Activated T-cell treated with anti-CD3 and anti-CD28 coated beads, Interleukin-2, amount 50 U/mL, for 72 hours (primary cell): ENCODE data around the gene C18orf63. TPM values are rescaled to one million over a fixed set of nuclear protein-coding genes. Genes with fewer than 3 reads are reported as not detected.

Source experiments
- ATAC-seq, 2 donors: fragments of 150-1000 bp; cut with Tn5 transposase; replicated peaks in 1 of 2; 2 replicates each; pipeline ENCODE4 v1.10.0; 2021; ENCODE audit warnings: moderate library complexity in 2 of 2, mild to moderate bottlenecking in 1 of 2
- DNase-seq, 2 donors: peaks; one replicate each; pipeline ENCODE4 v3.0.0; 2021 to 2022; ENCODE audit warnings: mixed read lengths in 1 of 2
- H3K27ac Mint-ChIP-seq: one replicate; pipeline ENCODE4 v1.8.0; 2022; ENCODE audit warnings: mild to moderate bottlenecking, moderate library complexity, mixed read lengths
- H3K27me3 Mint-ChIP-seq: one replicate; pipeline ENCODE4 v1.8.0; 2022; ENCODE audit warnings: low read depth, mixed read lengths
- H3K36me3 Mint-ChIP-seq, 2 donors: one replicate each; pipeline ENCODE4 v1.8.0; 2022; ENCODE audit warnings: mixed read lengths in 2 of 2, mild to moderate bottlenecking in 1 of 2; ENCODE audit not compliant: insufficient read depth in 2 of 2
- H3K4me1 Mint-ChIP-seq: one replicate; pipeline ENCODE4 v1.8.0; 2022; ENCODE audit warnings: low read depth, mixed read lengths
- H3K4me3 Mint-ChIP-seq, 2 donors: one replicate each; pipeline ENCODE4 v1.8.0; 2022; ENCODE audit warnings: mild to moderate bottlenecking in 2 of 2, mixed read lengths in 2 of 2, moderate library complexity in 2 of 2
- H3K9me3 Mint-ChIP-seq, 2 donors: one replicate each; pipeline ENCODE4 v1.8.0; 2022; ENCODE audit warnings: mixed read lengths in 2 of 2
- total RNA-seq, 2 donors: library from RNA; stranded (reverse); gene quantifications; one replicate each; pipeline ENCODE4 v1.2.3, GENCODE V29; 2022

The C18orf63 gene
- total RNA-seq, 2 donors from 2014 or later, result not detected

- no peaks in the 10 kb centered on the region for H3K27me3 Mint-ChIP-seq
- H3K9me3 Mint-ChIP-seq, result peaks cover 0 to 3% of the 10 kb centered on the region in 2 donors
- peaks cover 2 to 4% of the 10 kb centered on the region in 2 donors for H3K36me3 Mint-ChIP-seq
- H3K4me1 Mint-ChIP-seq, result peaks cover 48% of the 10 kb centered on the region
- DNase-seq, result peak; percentile 6
- peak; percentile 55 to 66 for ATAC-seq
- peak overlapping the region; percentile 57 to 65 for H3K4me3 Mint-ChIP-seq
- H3K27ac Mint-ChIP-seq, result peak overlapping the region; percentile 84
Observed at GRCh38 chr18:74378179-74378682, 62.6 kb downstream of the C18orf63 start.

- H3K27ac Mint-ChIP-seq, result no peak overlapping the region
- ATAC-seq (no peak), DNase-seq (no peak)
- H3K4me1 Mint-ChIP-seq, result peaks cover 29% of the 10 kb centered on the region
- peaks cover 0 to 3% of the 10 kb centered on the region in 2 donors for H3K9me3 Mint-ChIP-seq
- H3K4me3 Mint-ChIP-seq, result no peak overlapping the region
- H3K27me3 Mint-ChIP-seq, result no peaks in the 10 kb centered on the region
- peaks cover 2 to 4% of the 10 kb centered on the region in 2 donors for H3K36me3 Mint-ChIP-seq
Observed at GRCh38 chr18:74380916-74381315, 65.3 kb downstream of the C18orf63 start.

DNA sequence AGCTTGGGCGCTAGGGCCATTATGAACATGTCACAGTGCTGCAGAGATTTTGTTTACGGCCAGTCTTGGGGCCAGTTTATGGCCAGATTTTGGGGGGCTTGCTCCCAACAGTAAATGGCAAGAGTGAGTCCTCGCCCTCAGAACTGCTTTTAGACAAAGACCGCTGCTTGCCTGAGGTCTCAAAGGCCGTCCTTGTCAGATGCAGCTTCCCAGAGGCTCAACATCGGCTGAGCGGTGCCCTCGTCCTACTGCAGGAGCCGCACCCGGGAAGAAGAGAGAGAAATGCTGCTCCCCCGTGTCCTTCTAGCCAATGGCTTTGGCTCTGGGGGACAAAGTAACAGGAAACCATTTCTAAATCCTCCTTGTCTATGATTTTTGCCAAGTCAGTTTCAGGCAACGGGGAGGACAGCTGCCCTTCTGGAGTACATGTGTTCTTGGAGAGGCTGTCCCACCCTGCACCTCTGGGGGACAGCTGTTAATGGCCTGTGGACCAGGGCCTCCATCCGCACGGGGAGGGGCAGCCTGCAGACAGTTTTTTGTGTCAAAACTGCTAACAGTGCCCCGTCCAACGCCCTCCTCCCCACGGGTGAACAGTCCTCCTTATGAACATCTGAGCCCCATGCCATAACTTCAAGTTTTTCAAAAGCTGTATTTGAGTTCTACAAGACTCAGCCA, 66.1 kb downstream of the C18orf63 start:
- no peak for DNase-seq
- H3K4me1 Mint-ChIP-seq, result peaks cover 20% of the 10 kb centered on the region
- no peak overlapping the region for H3K27ac Mint-ChIP-seq
- no peak for ATAC-seq
- peaks cover 2 to 4% of the 10 kb centered on the region in 2 donors for H3K36me3 Mint-ChIP-seq
- H3K4me3 Mint-ChIP-seq, result no peak overlapping the region
- H3K27me3 Mint-ChIP-seq, result no peaks in the 10 kb centered on the region
- H3K9me3 Mint-ChIP-seq, result peaks cover 0 to 3% of the 10 kb centered on the region in 2 donors

DNA sequence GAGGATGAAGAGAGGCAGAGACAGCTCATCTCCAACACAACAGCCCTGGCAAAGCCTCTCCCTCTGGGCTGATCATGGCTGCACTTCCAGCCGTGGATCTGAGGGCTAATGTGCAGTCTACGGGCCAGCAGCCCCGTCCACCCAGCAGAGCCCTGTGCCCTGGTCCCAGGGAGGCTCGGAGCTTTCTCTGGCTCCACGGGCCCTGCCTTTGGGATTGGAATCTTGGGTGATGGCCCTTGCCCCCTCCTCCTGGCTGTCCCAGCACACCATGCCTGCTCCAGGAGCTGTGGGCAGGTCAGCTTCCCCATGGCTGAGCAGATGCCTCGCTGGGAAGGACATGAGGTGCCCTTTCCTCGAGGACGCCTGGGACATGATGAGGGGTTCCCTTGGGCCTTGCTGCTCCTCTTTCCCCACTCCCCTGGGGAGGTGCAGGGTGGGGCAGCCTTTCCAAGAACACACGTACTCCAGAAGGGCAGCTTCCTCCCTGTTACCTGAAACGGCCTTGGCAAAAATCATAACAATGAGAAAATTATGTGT, 66.9 kb downstream of the C18orf63 start:
- DNase-seq (no peak), ATAC-seq (no peak)
- peaks cover 2 to 4% of the 10 kb centered on the region in 2 donors for H3K36me3 Mint-ChIP-seq
- peaks cover 0 to 3% of the 10 kb centered on the region in 2 donors for H3K9me3 Mint-ChIP-seq
- H3K4me1 Mint-ChIP-seq, result peaks cover 18% of the 10 kb centered on the region
- no peak overlapping the region for H3K4me3 Mint-ChIP-seq
- H3K27me3 Mint-ChIP-seq, result no peaks in the 10 kb centered on the region
- no peak overlapping the region for H3K27ac Mint-ChIP-seq

- DNase-seq, result no peak
- H3K36me3 Mint-ChIP-seq, result no peaks in the 10 kb centered on the region
- H3K4me1 Mint-ChIP-seq, result peaks cover 24% of the 10 kb centered on the region
- no peak overlapping the region for H3K27ac Mint-ChIP-seq
- no peaks in the 10 kb centered on the region for H3K9me3 Mint-ChIP-seq
- H3K27me3 Mint-ChIP-seq, result no peaks in the 10 kb centered on the region
- H3K4me3 Mint-ChIP-seq, result no peak overlapping the region
- ATAC-seq, result no peak
Observed at GRCh38 chr18:74387383-74387782, 71.7 kb downstream of the C18orf63 start.

- Mint-ChIP-seq H3K9me3 (no peaks in the 10 kb centered on the region), H3K36me3 (no peaks in the 10 kb centered on the region), H3K4me1 (peaks cover 24% of the 10 kb centered on the region), H3K4me3 (no peak overlapping the region), H3K27me3 (peaks cover 1% of the 10 kb centered on the region), H3K27ac (no peak overlapping the region)
- ATAC-seq (no peak), DNase-seq (no peak)
Observed at GRCh38 chr18:74388227-74388626, 72.6 kb downstream of the C18orf63 start.

GRCh38 chr18:74389171-74389927, 73.7 kb downstream of the C18orf63 start:
- H3K36me3 Mint-ChIP-seq, result no peaks in the 10 kb centered on the region
- no peak for ATAC-seq

GRCh38 chr18:74389991-74390390, 74.4 kb downstream of the C18orf63 start:
- no peak for ATAC-seq
- Mint-ChIP-seq H3K4me3 (no peak overlapping the region), H3K27me3 (peaks cover 7% of the 10 kb centered on the region), H3K9me3 (no peaks in the 10 kb centered on the region), H3K27ac (no peak overlapping the region), H3K36me3 (no peaks in the 10 kb centered on the region), H3K4me1 (peaks cover 24% of the 10 kb centered on the region)
- no peak for DNase-seq

More at GRCh38 chr18:74389171-74389927, 73.7 kb downstream of the C18orf63 start:
- H3K4me3 Mint-ChIP-seq, result no peak overlapping the region
- H3K27ac Mint-ChIP-seq, result no peak overlapping the region
- peaks cover 7% of the 10 kb centered on the region for H3K27me3 Mint-ChIP-seq
- no peak for DNase-seq
- no peaks in the 10 kb centered on the region for H3K9me3 Mint-ChIP-seq
- H3K4me1 Mint-ChIP-seq, result peaks cover 24% of the 10 kb centered on the region

GRCh38 chr18:74390900-74391299, 75.3 kb downstream of the C18orf63 start:
- ATAC-seq, result peak; percentile 64 to 83
- no peak overlapping the region for H3K27ac Mint-ChIP-seq

GRCh38 chr18:74392323-74392722, 76.7 kb downstream of the C18orf63 start:
- H3K27ac Mint-ChIP-seq, result no peak overlapping the region
- ATAC-seq, result no peak
- H3K9me3 Mint-ChIP-seq, result no peaks in the 10 kb centered on the region
- no peaks in the 10 kb centered on the region for H3K36me3 Mint-ChIP-seq
- no peak overlapping the region for H3K4me3 Mint-ChIP-seq
- H3K4me1 Mint-ChIP-seq, result peaks cover 24% of the 10 kb centered on the region
- DNase-seq, result no peak
- peaks cover 7% of the 10 kb centered on the region for H3K27me3 Mint-ChIP-seq

More at GRCh38 chr18:74390900-74391299, 75.3 kb downstream of the C18orf63 start:
- DNase-seq, result no peak
- Mint-ChIP-seq H3K9me3 (no peaks in the 10 kb centered on the region), H3K27me3 (peaks cover 7% of the 10 kb centered on the region), H3K36me3 (no peaks in the 10 kb centered on the region), H3K4me3 (no peak overlapping the region), H3K4me1 (peaks cover 24% of the 10 kb centered on the region)

DNA sequence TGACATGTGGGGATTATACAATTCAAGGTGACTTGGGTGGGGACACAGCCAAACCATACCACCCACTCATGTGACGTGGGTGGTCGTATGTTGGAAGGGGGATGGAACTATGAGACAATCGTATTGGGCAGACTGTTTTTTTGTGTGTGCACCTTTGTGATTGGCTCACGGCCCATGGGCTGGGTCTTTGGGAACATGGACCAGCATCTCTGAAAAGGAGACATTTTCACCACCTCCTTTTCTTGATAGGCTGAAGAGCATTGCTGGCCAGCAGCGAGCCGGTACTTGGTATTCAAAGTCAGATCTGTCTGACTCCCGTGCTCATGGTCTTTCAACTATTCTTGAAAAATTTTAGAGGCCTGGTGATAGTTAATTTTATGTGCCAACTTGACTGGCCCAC, 79.4 kb downstream of the C18orf63 start:
- no peak overlapping the region for H3K27ac Mint-ChIP-seq
- H3K36me3 Mint-ChIP-seq, result no peaks in the 10 kb centered on the region
- peaks cover 15% of the 10 kb centered on the region for H3K27me3 Mint-ChIP-seq
- H3K9me3 Mint-ChIP-seq, result no peaks in the 10 kb centered on the region
- DNase-seq (no peak), ATAC-seq (no peak)
- H3K4me1 Mint-ChIP-seq, result peaks cover 23% of the 10 kb centered on the region
- no peak overlapping the region for H3K4me3 Mint-ChIP-seq

GRCh38 chr18:74395648-74396154, 80.1 kb downstream of the C18orf63 start:
- DNase-seq (no peak), ATAC-seq (no peak)
- H3K9me3 Mint-ChIP-seq, result no peaks in the 10 kb centered on the region
- no peaks in the 10 kb centered on the region for H3K36me3 Mint-ChIP-seq
- H3K27me3 Mint-ChIP-seq, result peaks cover 16% of the 10 kb centered on the region
- no peak overlapping the region for H3K4me3 Mint-ChIP-seq
- H3K4me1 Mint-ChIP-seq, result peaks cover 16% of the 10 kb centered on the region
- no peak overlapping the region for H3K27ac Mint-ChIP-seq
